ENCODE results near the gene SLC25A22.

DNA sequence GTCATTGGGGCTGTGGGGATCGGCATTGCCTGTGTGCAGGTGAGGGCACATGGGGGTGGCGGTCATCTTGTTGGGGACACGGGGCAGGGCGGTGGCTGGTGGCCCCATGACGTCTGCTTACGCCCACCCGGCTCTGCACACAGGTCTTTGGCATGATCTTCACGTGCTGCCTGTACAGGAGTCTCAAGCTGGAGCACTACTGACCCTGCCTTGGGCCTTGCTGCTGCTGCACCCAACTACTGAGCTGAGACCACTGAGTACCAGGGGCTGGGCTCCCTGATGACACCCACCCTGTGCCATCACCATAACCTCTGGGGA lies 39.9 kb upstream of the SLC25A22 start:
- TF ChIP-seq, protein P1, sequence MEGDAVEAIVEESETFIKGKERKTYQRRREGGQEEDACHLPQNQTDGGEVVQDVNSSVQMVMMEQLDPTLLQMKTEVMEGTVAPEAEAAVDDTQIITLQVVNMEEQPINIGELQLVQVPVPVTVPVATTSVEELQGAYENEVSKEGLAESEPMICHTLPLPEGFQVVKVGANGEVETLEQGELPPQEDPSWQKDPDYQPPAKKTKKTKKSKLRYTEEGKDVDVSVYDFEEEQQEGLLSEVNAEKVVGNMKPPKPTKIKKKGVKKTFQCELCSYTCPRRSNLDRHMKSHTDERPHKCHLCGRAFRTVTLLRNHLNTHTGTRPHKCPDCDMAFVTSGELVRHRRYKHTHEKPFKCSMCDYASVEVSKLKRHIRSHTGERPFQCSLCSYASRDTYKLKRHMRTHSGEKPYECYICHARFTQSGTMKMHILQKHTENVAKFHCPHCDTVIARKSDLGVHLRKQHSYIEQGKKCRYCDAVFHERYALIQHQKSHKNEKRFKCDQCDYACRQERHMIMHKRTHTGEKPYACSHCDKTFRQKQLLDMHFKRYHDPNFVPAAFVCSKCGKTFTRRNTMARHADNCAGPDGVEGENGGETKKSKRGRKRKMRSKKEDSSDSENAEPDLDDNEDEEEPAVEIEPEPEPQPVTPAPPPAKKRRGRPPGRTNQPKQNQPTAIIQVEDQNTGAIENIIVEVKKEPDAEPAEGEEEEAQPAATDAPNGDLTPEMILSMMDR (optimal IDR thresholded peaks at IDR 0.05 in 1 of 3, IDR thresholded peaks at IDR 0.05 in 1 of 3, conservative IDR thresholded peaks at IDR 0.05 in 1 of 3; ENCODE audit: extremely low read depth in 1 of 3, insufficient read depth in 2 of 3, low read length in 3 of 3): no peak
- TF ChIP-seq EZH2 (IDR thresholded peaks at IDR 0.05; ENCODE audit: low read length): no peak
